ENCODE data around the gene ENPP6.

ENPP6 gene

DNA sequence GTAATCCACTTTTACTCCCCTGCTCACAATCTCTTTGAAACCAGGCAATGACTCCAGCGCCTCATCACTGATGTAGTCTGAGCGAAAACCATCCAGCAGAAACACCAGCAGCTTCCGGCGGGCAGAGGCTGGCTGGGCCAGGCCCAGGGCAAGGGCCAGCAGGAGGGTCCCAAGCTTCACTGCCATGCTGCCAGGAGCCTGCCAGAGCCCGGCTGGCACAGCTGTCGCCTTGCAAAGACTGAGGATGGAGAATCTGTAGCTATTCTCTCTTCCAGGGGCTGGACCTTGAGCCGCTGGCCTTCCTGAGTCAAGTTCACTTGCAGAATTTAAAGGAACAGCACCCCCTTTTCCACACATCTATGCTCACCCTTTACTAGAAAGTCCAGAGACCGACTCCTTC, at the start of gene ENPP6:
Gene ENPP6 (minus strand): TSS at position 240 of the 400 bp plus-strand sequence. CDS start 54 bp downstream, at position 186.
- no peak for DNase-seq (ENCODE audit: low read depth)

DNA sequence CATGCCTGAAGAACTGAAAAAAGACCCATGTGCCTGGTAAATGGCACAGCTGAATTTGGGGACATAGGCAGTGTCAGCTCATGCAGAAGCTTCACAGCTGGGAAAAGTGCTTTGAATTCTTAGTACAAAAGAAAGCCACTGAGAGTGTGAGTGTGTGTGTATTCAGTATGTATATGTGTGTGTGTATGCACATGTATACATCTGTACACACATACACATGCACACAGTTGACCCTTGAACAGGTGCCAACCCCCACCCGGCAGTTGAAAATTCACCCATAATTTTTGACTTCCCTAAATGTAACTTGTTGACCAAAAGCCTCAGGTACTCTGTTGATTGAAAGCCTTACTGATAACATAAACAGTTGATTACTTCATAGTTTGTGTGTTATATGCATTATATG, 49.5 kb upstream of the ENPP6 start:
- no peak for DNase-seq (ENCODE audit: low read depth)

DNA sequence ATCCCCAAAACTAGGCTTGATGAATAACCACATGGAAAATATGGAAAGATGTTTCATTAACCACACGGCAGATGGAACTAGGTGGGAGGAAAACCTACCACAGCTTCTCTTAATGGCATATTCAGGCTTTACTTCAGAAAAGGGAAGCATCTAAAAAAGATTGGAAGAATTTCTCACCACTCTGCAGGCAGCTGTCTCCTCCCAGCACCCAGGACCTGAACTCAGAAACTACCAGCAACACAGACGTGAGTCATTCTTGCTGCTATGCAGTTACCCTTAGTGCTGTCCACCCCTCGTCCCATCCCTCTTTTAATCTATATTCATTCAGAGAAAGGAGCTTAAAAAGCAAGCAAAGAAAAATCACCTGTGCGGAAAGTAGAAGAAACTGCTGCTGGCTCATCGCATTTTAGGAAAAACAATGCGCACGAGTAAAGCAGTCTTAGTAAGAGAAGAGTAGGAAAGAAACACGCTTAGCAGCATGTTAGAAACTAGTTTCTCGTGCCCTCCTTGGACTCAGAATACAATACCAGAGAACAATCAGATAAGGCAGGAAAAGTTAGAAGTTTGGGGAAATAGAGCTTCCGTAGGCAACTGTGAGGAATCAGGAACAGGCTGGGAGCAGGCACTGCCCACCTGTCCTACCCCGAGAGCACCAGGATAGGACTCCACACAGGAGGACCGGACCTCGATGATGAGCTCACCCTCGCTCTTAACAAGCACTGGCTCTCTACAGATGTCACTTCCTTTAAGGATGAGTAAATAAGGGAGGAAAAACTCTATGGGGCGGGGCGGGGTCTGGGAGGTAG, 48.1 kb upstream of the ENPP6 start:
- DNase-seq (ENCODE audit: low read depth), result peak; percentile 54

DNA sequence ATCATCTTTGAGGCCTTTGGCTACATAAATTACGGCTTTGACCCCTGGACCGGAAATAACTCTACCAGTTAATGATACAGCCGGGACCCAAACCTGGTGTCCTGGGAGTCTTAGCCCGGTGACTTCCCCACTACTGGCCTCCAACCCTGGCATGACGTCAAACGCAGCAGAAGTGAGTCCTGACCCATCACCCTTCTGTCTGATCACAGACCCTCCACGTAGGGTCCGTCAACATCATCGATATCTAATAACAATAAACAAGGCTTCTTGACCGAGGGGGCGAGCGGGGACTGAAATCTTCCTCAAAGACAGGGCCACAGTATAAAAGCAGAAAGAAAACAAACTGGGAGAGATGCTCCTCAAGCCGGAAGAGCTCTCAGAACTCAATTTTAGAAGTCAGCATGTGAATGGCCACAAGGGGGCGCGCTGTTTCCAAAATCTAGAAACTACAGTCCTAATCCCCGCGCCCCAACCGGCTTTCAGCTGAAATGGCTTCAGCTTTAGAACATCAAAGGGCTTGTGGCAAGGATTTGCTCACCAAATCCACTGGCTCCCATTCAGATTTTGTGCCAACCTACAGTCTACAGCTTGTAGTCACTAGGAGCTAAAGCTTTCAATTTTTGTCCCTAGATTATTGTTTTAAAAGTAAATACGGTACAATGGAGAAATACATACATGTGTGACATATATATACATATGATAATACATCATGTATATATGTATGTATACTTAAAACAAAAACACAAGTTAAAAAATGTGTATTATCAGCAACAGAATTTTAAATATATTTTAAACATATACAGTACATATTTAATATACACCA, 46.4 kb upstream of the ENPP6 start:
- DNase-seq (ENCODE audit: low read depth), result peak; percentile 80

DNA sequence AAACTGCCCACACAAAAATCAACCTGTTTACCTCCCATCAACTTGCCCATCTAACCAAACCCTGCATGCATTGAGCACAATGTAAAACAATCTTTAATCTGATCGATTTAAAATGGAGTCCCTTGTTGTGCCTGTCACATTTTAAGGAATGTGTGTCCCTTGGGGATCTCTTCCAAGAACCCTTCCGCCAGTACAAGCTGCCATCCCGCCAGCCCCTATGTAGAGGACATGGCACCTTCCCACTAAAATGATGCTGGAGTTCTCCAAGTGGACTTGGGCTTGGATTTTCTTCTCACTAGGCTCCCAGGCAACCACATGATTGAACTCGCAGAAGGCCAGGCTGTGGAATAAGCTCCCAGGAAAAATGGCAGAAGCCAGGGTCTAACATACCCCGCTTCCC, 45.8 kb upstream of the ENPP6 start:
- DNase-seq (ENCODE audit: low read depth), result no peak

DNA sequence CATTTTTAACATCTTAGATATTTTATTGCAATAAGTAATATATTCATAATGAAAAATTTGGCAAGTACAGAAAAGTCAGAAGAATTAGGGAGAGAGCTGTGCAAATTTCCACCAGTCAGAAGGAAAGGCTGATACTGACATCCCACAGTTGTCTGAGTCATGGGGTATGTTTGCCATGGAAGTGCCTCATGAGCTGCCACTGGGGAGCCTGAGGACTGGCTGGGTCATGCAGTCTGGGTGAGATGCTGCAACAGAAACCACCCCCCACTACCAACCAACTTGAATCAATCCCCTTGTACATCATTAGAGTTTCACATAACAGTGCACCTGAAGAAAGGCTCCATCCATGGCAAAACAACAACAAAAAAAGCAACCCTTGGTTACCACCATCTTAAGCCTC, 45.2 kb upstream of the ENPP6 start:
- DNase-seq (ENCODE audit: low read depth), result peak; percentile 36

DNA sequence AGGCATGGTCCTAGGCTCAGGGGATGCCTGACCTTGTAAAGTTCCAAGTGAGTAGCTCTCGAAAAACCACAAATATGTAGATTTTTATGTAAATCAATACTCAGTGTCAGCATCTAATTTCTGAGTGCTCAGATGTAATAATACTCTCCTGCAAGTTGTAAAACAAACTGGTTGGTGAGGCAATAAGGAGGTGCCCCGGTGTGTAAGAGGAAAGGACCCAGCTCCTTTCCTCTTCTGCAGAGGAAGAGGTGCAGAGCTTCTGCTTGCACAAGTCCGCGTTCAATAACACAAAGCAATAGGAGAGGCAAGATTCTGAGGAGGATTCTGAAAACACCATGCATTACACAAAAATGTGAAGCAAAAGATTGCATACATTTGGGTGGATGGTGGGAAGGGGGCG, 43.6 kb upstream of the ENPP6 start:
- no peak for DNase-seq (ENCODE audit: low read depth)

DNA sequence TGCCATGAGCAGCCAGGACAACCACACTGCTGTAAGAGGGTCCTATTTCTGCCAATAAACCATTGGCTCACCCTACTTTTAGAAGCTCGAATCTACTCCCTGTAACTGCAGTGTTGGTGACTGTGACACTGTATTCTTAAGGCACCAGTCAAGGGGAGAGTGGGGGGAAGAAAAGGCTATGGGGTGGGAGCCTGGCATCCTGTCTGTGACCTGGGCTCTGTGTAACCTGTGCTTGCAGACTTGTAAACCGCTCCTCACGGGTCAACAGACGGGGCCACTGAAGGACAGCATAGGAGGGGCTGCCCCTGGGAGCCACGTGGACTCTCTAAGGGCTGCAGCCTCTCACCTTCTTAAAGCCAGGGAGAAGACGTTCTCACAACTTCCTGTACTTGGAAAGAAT, 42.2 kb upstream of the ENPP6 start:
- no peak for DNase-seq (ENCODE audit: low read depth)

DNA sequence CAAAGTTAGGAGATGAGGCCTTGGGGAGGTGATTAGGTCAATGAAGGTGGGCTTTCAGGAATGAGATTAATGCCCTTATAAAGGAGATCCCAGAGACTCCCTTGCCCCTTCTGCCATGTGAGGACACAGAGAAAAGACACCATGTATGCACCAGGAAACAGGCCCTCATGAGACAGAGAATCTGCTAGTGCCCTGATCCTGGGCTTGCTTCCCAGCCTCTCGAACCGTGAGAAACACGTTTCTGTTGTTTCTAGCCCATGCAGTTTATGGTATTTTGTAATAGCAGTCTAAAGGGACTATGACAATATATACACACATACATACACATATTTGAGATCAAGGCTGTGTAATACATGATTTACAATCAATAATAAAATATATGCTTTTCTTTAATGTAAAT, 41.4 kb upstream of the ENPP6 start:
- no peak for DNase-seq (ENCODE audit: low read depth)

DNA sequence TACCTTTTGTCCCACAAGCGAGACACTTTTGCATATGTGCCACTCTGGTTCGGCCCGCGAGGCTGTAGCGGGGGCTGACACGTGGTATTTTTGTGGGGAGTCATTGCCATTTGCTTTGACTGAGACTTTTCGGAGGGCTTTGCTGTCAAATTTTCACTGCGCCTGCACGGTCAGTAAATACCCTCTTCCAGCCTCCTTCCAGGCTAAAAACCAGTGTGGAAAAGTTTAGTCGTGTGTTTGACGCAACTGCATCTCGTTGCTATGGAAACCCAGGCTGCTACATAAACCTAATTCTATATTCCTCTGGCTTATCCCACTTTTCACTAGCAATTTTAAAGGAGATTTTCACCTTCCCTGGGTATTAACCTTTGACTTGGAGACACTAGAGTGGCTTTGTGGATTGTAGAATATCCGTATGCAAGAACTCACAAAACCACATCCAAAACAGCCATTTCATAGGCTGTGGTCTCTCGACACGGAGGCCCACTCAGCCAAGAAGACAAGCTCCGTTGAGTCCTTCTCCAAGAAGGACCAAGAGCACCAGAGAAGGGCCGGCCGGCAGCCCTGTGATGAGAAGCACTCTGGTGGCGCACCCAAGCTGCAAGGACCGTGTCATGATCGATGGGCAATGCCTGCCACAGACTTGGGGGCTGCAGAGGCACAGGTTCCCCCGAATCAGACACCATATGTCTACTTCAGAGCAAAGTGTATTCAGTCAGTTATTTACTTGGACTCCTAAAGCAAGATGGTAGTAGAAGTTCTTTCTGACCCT, 38.4 kb upstream of the ENPP6 start:
- no peak for DNase-seq (ENCODE audit: low read depth)

DNA sequence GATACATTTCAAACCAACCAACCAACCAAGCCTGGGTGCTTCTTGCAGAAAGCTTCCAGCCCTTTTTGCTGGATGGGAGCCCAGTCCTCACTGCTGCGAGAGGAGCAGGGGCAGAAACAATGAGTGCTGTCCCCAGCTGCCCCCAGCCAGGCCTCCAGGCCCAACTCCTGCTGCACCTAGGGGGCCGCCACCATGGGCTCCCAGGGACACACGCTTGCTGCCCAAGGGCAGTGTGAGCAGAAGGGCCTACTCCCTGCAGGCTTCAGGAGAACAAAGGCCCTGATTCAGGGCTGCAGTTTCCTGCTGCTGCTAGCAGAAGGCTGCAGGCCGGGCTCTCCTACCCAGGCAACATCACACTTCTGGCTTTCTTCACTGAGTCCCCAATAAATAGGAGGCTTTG, 37.7 kb upstream of the ENPP6 start:
- no peak for DNase-seq (ENCODE audit: low read depth)

DNA sequence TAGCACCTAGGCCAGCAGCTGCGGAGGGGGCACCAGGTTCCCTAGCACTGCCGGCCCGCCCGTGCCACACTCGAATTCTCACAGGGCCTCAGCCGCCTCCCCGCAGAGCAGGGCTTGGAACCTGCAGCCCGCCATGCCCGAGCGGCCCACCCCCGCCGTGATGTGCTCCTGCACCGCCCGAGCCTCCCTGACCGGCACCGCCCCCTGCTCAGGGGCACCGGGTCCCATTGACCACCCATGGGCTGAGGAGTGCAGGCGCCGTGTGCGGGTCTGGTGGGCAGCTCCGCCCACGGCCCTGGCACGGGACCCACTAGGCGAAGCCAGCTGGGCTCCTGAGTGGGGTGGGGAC, 35.4 kb upstream of the ENPP6 start:
- DNase-seq (ENCODE audit: low read depth), result no peak

DNA sequence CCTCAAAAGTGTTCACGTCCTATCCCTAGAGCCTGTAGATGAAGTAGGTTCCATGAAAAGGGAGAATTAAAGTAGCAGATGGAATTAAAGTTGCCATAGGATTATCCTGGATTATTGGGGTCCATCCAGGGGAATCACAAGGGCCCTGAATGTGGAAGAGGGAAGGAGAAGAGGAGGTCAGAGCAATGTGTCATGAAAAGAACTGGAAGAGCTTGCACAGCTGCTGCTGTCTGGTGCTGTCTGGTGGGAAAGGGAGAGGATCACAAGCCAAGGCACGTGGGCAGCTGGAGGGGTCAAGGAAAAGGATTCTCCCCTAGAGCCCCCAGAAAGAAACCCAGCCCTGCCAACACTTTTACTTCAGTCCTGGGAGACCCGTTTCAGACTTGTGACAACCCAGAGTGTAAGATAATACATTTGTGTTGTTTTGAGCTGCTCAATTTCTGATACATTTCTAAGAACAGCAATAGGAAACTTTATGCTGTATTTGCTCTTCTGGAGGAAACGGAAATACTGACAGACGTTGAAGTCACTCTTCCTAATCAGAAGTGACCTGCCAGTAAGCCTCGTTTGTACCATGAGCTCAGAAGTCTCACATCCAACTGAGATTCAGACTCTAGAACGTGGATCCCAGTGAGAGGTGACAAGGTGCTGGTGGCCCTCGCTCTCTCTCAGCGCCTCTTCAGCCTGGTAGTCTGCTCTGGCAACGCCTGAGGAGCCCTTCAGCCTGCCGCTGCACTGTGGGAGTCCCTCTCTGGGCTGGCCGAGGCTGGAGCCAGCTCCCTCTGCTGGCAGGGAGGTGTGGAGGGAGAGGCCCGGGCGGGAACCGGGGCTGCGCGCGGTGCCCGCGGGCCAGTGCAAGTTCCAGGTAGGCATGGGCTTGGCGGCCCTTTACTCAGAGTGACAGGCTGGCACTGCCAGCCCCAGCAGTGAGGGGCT, 34.7 kb upstream of the ENPP6 start:
- DNase-seq (ENCODE audit: low read depth), result no peak

DNA sequence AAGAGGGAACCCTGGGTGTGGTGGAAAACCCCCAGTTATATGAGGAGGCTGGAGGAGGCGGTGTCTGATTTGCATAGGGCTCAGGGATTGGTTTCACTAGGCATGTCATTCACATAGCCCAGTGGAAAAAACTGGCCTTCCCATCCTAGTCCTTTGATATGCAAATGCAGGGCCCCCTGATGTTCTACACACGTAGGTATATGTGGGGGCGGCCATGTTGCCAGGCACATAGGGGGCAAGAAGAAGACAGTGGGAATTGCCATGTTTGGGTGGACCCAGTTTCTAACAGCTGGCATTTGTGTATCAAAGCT, 34.0 kb upstream of the ENPP6 start:
- no peak for DNase-seq (ENCODE audit: low read depth)

DNA sequence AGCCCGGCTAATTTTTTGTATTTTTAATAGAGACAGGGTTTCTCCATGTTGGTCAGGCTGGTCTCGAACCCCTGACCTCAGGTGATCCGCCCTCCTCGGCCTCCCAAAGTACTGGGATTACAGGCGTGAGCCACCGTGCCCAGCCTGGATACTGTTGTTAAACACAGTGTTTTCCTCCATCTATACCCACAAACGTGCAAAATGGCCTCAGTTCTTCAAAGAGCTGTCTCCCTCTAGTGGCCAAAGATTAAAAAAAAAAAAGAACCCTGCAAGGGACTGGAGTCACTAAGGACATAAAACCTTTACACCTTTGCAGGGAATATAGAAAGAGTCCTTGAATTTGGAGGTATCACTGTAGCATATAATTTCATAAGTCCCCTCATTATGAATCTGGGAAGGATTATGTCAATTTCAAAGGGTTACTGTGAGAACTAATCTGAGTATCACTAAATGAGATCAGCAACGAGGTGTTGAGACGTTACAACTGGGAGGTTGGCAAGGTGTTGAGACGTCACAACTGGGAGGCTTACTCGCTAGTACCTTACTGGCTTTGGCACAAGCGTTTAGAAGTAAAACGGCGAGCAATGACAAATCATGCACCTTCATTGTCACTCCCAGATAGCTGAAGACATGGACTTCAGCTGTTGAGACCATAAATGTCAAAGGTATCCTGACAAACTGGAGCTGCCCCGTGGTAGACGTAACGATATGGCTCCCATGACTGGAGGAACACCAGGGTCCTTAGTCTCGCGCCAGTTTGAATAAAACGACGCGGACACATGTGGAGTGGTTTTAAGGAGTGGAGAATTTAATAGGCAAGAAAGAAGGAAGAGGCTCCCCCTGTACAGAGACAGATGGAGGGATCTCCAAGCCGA, 33.4 kb upstream of the ENPP6 start:
- peak; percentile 56 for DNase-seq (ENCODE audit: low read depth)

DNA sequence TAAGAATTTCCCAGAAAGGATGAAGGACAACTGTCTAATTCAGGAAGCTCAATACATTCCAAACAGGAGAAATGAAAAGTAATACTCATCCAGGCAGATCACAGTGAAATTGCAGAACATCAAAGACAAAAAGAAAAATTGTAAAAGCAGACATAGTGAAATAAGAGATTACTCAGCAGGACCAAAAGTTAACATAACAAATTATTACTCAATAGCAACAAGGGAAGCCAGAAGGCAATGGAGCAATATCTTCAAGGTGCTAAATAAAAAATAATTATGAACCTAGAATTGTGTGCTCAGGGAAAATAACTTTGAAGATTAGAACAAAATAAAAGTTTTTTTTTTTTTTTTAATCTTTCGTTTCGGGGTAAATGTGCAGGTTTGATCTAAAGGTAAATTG, 30.5 kb upstream of the ENPP6 start:
- DNase-seq (ENCODE audit: low read depth), result peak; percentile 41

DNA sequence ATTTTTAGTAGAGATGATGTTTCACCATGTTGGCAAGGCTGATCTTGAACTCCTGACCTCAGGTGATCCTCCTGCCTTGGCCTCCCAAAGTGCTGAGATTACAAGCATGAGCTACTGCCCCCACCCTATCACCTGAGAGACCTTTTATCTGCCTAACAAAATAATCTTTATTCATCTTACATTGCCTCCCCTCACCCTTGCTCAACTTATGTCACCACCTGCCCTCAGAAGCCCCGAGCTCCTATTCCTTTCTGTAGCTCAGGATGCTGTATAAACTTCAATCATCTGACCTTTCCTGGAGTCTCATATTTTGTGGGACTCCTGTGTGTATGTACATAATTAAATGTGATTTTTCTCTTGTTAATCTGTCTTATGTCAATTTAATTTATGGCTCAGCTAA, 29.7 kb upstream of the ENPP6 start:
- DNase-seq (ENCODE audit: low read depth), result no peak

DNA sequence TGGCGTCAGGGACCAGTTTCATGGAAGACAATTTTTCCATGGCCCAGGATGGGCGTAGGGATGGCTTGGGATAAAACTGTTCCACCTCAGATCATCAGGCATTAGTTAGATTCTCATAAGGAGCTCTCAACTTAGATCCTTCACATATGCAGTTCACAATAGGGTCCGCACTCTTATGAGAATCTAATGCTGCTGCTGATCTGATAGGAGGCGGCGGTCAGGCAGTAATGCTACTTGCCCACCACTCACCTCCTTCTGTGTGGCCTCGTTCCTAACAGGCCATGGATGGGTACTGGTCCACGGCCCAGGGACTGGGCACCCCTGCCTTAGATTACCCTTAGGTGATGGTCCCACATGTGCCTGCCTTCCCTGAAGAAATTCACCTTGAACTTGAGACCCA, 28.8 kb upstream of the ENPP6 start:
- no peak for DNase-seq (ENCODE audit: low read depth)

DNA sequence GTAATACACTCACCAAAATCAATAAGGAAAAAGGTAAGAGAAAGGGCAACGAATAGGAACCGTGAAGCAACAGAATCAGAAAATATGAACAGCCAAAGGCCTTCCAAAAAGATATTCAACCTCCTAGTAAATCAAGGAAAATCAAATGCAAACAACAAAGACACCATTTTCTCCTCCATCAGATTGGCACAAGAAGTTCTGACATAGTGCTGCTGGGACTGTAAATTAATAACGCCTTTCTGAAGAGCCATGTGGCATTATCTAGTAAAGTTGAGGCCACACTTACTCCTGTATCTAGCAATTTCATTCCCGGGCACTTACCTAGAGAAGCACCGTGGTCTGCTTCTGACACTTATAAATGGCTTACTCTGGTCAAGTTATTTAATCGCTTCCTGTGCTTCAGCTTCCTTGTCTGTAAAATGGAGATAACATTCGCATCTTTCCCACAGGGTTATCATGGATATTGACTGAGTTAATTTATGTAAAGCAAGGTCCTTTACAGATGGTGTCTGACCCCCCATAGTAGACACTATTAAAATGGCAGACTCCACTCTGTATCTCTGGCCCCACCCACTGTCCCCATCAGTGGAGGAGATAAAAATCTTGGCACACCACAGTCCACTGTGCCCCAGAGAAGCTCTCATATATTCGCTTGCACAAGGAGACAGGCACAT, 20.5 kb upstream of the ENPP6 start:
- DNase-seq (ENCODE audit: low read depth), result no peak

DNA sequence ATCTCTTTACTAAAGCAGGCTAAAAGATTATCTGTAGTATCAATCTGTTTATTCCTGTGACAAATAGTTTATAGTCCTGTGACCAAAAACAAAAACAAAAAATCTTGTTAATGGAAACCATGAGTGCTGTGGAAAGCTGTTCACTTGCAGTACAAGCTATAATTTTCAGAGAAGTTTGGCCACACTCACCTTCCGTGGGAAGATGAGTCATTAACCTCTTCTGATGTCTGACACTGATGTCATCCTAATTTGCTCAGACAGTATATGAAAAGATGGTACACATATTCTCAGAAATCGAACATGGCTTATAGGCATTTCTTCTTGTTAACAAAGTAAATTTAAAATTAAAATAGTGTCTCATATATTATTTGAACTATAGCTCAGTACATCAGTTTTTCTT, 19.9 kb upstream of the ENPP6 start:
- peak; percentile 4 for DNase-seq (ENCODE audit: low read depth)

Data from amniotic epithelial cell (primary cell).